UCSD-AML1 (cell line): ENCODE data around the gene DDX25.
"Not testable (repeated sequence)": the region's sequence is repeated elsewhere in the genome, so short reads cannot be mapped to it uniquely, and the experiment has no call there.

Source experiments
- DNase-seq: peaks from one replicate; lab custom pipeline; 2025; ENCODE audit not compliant: unreplicated experiment; lab: John Stamatoyannopoulos, UW

The DDX25 gene

GRCh38 chr11:125902927-125903710, 1.2 kb upstream of the DDX25 start, which contains the start of gene PUS3:
Gene PUS3 (minus strand): TSS chr11:125903206. CDS start chr11:125896284, 6,922 bp downstream.
- DNase-seq, result peak; percentile 86

GRCh38 chr11:125904678-125905077, 370 bp downstream of the DDX25 start:
- no peak for DNase-seq

- no peak for DNase-seq
These were observed 6.0 kb downstream of the DDX25 start for GRCh38 chr11:125910226-125910849.

- not testable (repeated sequence) for DNase-seq
These were observed 10.3 kb downstream of the DDX25 start for GRCh38 chr11:125914601-125915000.

GRCh38 chr11:125916683-125917347, 12.5 kb downstream of the DDX25 start:
- DNase-seq, result no peak

- no peak for DNase-seq
These were observed 14.0 kb downstream of the DDX25 start for GRCh38 chr11:125918140-125918840.

GRCh38 chr11:125921042-125921441, 16.7 kb downstream of the DDX25 start:
- DNase-seq, result no peak

GRCh38 chr11:125922156-125922555, 17.8 kb downstream of the DDX25 start:
- DNase-seq, result no peak

- peak; percentile 46 for DNase-seq
These were observed 18.8 kb downstream of the DDX25 start for GRCh38 chr11:125923012-125923579.

- no peak for DNase-seq
These were observed 19.3 kb downstream of the DDX25 start for GRCh38 chr11:125923633-125924032.

GRCh38 chr11:125924384-125925007, 20.2 kb downstream of the DDX25 start:
- DNase-seq, result no peak

- no peak for DNase-seq
These were observed 21.0 kb downstream of the DDX25 start for GRCh38 chr11:125925247-125925740.

GRCh38 chr11:125925804-125926203, 21.5 kb downstream of the DDX25 start:
- no peak for DNase-seq

GRCh38 chr11:125926682-125927081, 22.4 kb downstream of the DDX25 start:
- no peak for DNase-seq

GRCh38 chr11:125929445-125930075, 25.3 kb downstream of the DDX25 start:
- DNase-seq, result no peak

GRCh38 chr11:125930076-125930450, 25.8 kb downstream of the DDX25 start:
- no peak for DNase-seq

- no peak for DNase-seq
These were observed 26.8 kb downstream of the DDX25 start for GRCh38 chr11:125931116-125931515.

GRCh38 chr11:125931668-125932067, 27.4 kb downstream of the DDX25 start:
- no peak for DNase-seq

- DNase-seq, result no peak
These were observed 28.0 kb downstream of the DDX25 start for GRCh38 chr11:125932301-125932700.
